Neutrophil (primary cell): ENCODE measurements around the gene ACACA.

ENCODE experiments used
- H3K27ac ChIP-seq: fragments of 200-600 bp; sonication (generic); 2 replicates; pipeline ENCODE4 v1.5.1; 2016; ENCODE audit warnings: mild to moderate bottlenecking, moderate library complexity
- H3K27me3 ChIP-seq: fragments of 200-600 bp; sonication (generic); 2 replicates; pipeline ENCODE4 v1.6.0; 2016; ENCODE audit warnings: mild to moderate bottlenecking
- H3K36me3 ChIP-seq: fragments of 200-600 bp; sonication (generic); 2 replicates; pipeline ENCODE4 v1.5.1; 2017
- H3K4me1 ChIP-seq, 2 experiments: fragments of 200-600 bp in 1 of 2; sonication (generic) in 1 of 2; 1 replicate in 1 of 2; 2 replicates in 1 of 2; pipeline versions ENCODE4 v1.5.1 to v1.6.1; 2013 to 2016; ENCODE audit warnings: low read depth in 1 of 2, low read length in 1 of 2, mild to moderate bottlenecking in 1 of 2, moderate library complexity in 1 of 2; ENCODE audit not compliant: control insufficient read depth in 1 of 2, insufficient read depth in 1 of 2
- H3K4me3 ChIP-seq, 2 experiments: fragments of 200-600 bp in 1 of 2; sonication (generic) in 1 of 2; 1 replicate in 1 of 2; 2 replicates in 1 of 2; pipeline ENCODE4 v1.5.1; 2013 to 2016; ENCODE audit warnings: low read depth in 1 of 2, low read length in 1 of 2, mild to moderate bottlenecking in 1 of 2, moderate library complexity in 1 of 2
- H3K9me3 ChIP-seq: fragments of 200-600 bp; sonication (generic); 2 replicates; pipeline ENCODE4 v1.5.1; 2016
- TF ChIP-seq, protein P1 (sequence below): fragments of 200-600 bp; sonication (generic); IDR thresholded peaks from 2 replicates; pipeline ENCODE4 v1.5.1; 2016; ENCODE audit warnings: antibody characterized with exemption

Gene ACACA

DNA sequence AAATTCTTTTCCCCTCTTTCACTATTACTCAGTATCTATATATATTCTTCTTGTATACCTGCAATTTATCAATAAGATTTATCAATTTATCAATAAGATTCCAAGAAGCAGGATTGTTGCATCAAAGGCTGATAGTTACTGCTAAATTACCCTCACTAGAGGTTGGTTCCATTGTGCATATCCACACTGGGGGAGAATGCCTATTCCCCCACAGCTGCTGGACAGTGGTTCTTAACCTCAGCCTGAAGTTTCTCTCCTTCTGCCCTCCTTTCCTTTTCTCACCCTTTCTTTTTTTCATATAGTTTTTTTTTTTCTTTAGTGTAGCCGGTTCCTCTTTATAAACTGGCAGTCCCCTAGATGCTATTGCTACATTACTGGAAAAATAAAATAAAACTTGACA is 24.6 kb downstream of the ACACA start:
- Histone ChIP-seq H3K27me3 (no peaks in the 10 kb centered on the region), H3K4me3 (no peak overlapping the region), H3K27ac (no peak overlapping the region), H3K36me3 (no peaks in the 10 kb centered on the region), H3K4me1 (no peaks in the 10 kb centered on the region), H3K9me3 (no peaks in the 10 kb centered on the region)
- TF ChIP-seq, protein P1, sequence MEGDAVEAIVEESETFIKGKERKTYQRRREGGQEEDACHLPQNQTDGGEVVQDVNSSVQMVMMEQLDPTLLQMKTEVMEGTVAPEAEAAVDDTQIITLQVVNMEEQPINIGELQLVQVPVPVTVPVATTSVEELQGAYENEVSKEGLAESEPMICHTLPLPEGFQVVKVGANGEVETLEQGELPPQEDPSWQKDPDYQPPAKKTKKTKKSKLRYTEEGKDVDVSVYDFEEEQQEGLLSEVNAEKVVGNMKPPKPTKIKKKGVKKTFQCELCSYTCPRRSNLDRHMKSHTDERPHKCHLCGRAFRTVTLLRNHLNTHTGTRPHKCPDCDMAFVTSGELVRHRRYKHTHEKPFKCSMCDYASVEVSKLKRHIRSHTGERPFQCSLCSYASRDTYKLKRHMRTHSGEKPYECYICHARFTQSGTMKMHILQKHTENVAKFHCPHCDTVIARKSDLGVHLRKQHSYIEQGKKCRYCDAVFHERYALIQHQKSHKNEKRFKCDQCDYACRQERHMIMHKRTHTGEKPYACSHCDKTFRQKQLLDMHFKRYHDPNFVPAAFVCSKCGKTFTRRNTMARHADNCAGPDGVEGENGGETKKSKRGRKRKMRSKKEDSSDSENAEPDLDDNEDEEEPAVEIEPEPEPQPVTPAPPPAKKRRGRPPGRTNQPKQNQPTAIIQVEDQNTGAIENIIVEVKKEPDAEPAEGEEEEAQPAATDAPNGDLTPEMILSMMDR: no peak

DNA sequence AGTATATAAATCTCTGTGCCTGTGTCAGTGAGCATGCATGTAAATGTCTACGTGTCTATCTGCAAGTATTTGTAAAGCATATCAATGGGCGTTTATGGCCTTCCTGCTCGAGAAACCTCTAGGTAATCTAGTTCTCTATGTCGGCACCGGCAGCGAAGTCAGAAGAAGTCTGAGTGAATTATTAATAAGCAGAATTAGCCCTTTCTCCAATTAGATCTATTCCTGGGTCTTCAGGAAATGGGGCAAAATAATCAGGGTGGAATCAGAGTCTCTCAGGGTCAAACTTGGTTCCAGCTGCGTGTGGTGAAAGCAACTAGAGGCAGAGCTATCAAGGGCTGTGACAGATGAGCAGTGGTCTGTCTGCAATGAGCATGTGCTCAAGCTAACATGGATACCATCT is 30.9 kb downstream of the ACACA start, which contains the start of gene C17orf78:
Gene C17orf78 (plus strand): TSS at position 280 of the 400 bp plus-strand sequence. CDS start 108 bp downstream, at position 388.
- H3K36me3 ChIP-seq: no peaks in the 10 kb centered on the region
- H3K4me3 ChIP-seq: no peak within 1 kb of the TSS
- TF ChIP-seq, protein P1: no peak
- H3K27ac ChIP-seq: no peak within 1 kb of the TSS
- no peaks in the 10 kb centered on the region for H3K4me1 ChIP-seq
- no peaks in the 10 kb centered on the region for H3K27me3 ChIP-seq
- no peaks in the 10 kb centered on the region for H3K9me3 ChIP-seq

DNA sequence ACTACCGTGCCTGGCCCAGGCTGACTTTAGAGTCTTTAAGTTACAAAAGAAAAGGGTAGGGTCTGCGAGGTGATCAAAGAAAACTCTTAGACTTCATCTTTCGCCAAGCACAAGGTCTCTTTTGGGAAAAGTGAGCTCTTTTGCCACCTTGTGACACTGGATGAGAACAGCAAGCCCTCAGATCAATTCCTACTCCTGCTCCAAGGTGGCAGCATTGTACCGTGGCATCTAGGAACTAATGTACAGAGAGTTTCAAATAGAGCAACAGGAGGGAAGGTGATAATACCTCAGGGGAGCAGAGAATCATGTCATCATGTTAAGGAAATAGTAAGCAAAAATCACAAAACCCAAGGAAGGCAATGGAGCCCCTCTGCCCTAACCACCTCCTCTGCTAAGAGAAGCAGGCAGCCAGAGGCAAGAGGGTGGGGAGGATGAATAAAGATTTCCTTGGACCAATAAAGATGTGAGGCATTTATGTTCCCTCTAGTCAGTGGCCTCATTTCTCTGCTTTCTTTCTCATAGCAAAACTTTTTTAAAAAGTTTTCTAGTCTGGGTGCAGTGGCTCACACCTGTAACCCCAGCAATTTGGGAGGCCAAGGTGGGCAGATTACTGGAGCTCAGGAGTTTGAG is 33.0 kb downstream of the ACACA start:
- H3K36me3 ChIP-seq: no peaks in the 10 kb centered on the region
- no peaks in the 10 kb centered on the region for H3K9me3 ChIP-seq
- peaks cover 7% of the 10 kb centered on the region in 2 experiments for H3K4me1 ChIP-seq
- no peaks in the 10 kb centered on the region for H3K27me3 ChIP-seq
- no peak overlapping the region for H3K4me3 ChIP-seq
- no peak overlapping the region for H3K27ac ChIP-seq
- TF ChIP-seq, protein P1: no peak

- Histone ChIP-seq H3K4me1 (peaks cover 8 to 9% of the 10 kb centered on the region in 2 experiments), H3K27ac (no peak overlapping the region), H3K36me3 (no peaks in the 10 kb centered on the region), H3K27me3 (no peaks in the 10 kb centered on the region), H3K4me3 (no peak overlapping the region), H3K9me3 (no peaks in the 10 kb centered on the region)
- TF ChIP-seq, protein P1: no peak
These were observed 38.1 kb downstream of the ACACA start for GRCh38 chr17:37368577-37368976.

GRCh38 chr17:37365589-37365988 is 41.0 kb downstream of the ACACA start:
- H3K27me3 ChIP-seq: no peaks in the 10 kb centered on the region
- H3K4me1 ChIP-seq: peaks cover 8 to 9% of the 10 kb centered on the region in 2 experiments
- TF ChIP-seq, protein P1: no peak
- H3K27ac ChIP-seq: no peak overlapping the region
- no peak overlapping the region for H3K4me3 ChIP-seq
- H3K36me3 ChIP-seq: no peaks in the 10 kb centered on the region
- no peaks in the 10 kb centered on the region for H3K9me3 ChIP-seq
